Measurements from ENCODE around the gene ARAP2. TPM values are rescaled to one million over a fixed set of nuclear protein-coding genes. Genes with fewer than 3 reads are reported as not detected.

ARAP2 gene
- total RNA-seq, 2 experiments from 2014 or later, result 70.7 to 76.4 TPM

GRCh38 chr4:36159208-36159607 lies 85.1 kb downstream of the ARAP2 start:
- no peak for DNase-seq
- Mint-ChIP-seq H3K9me3 (no peaks in the 10 kb centered on the region), H3K4me3 (no peak overlapping the region), H3K27ac (no peak overlapping the region), H3K36me3 (ENCODE audit: low read depth) (peaks cover 66% of the 10 kb centered on the region), H3K27me3 (no peaks in the 10 kb centered on the region), H3K4me1 (peaks cover 17% of the 10 kb centered on the region)
- POLR2A ChIA-PET, result interaction anchor here (1.7 kb wide), 1 partner anchor 22 kb away, joined by 4 read pairs; no protein-coding TSS in a partner anchor
- CTCF ChIA-PET, result interaction anchor here (0.9 to 1.3 kb wide), 2 partner anchors 10 to 241 kb away, joined by 3 to 4 read pairs; no protein-coding TSS in a partner anchor

GRCh38 chr4:36152735-36153134 lies 91.6 kb downstream of the ARAP2 start:
- POLR2A ChIA-PET, result no interaction called here
- H3K9me3 Mint-ChIP-seq, result no peaks in the 10 kb centered on the region
- H3K27ac Mint-ChIP-seq, result no peak overlapping the region
- CTCF ChIA-PET, result no interaction called here
- H3K4me3 Mint-ChIP-seq, result no peak overlapping the region
- no peaks in the 10 kb centered on the region for H3K4me1 Mint-ChIP-seq
- H3K27me3 Mint-ChIP-seq, result no peaks in the 10 kb centered on the region
- no peak for DNase-seq
- peaks cover 50% of the 10 kb centered on the region for H3K36me3 Mint-ChIP-seq (ENCODE audit: low read depth)

GRCh38 chr4:36142504-36142903 lies 101.8 kb downstream of the ARAP2 start:
- H3K4me1 Mint-ChIP-seq, result no peaks in the 10 kb centered on the region

GRCh38 chr4:36141186-36141585 lies 103.1 kb downstream of the ARAP2 start:
- Mint-ChIP-seq H3K36me3 (ENCODE audit: low read depth) (peaks cover 53% of the 10 kb centered on the region), H3K4me1 (no peaks in the 10 kb centered on the region), H3K27me3 (no peaks in the 10 kb centered on the region), H3K27ac (no peak overlapping the region), H3K4me3 (no peak overlapping the region), H3K9me3 (no peaks in the 10 kb centered on the region)
- no peak for DNase-seq
- CTCF ChIA-PET, result no interaction called here
- POLR2A ChIA-PET, result interaction anchor here (1.1 kb wide), 1 partner anchor 103 kb away, joined by 3 read pairs; the partner anchor contains the start of gene ARAP2

More at GRCh38 chr4:36142504-36142903, 101.8 kb downstream of the ARAP2 start:
- ChIA-PET CTCF (no interaction called here), POLR2A (interaction anchor here (1.1 kb wide), 1 partner anchor 102 kb away, joined by 3 read pairs; the partner anchor contains the start of gene ARAP2)
- DNase-seq, result no peak
- peaks cover 61% of the 10 kb centered on the region for H3K36me3 Mint-ChIP-seq (ENCODE audit: low read depth)
- no peaks in the 10 kb centered on the region for H3K27me3 Mint-ChIP-seq
- no peak overlapping the region for H3K4me3 Mint-ChIP-seq
- no peaks in the 10 kb centered on the region for H3K9me3 Mint-ChIP-seq
- no peak overlapping the region for H3K27ac Mint-ChIP-seq

- peaks cover 45% of the 10 kb centered on the region for H3K36me3 Mint-ChIP-seq (ENCODE audit: low read depth)
- DNase-seq, result no peak
- no peak overlapping the region for H3K4me3 Mint-ChIP-seq
- H3K4me1 Mint-ChIP-seq, result no peaks in the 10 kb centered on the region
- ChIA-PET CTCF (no interaction called here), POLR2A (interaction anchor here (1.0 kb wide), 1 partner anchor 41 kb away, joined by 4 read pairs; no protein-coding TSS in a partner anchor)
- no peak overlapping the region for H3K27ac Mint-ChIP-seq
- no peaks in the 10 kb centered on the region for H3K9me3 Mint-ChIP-seq
- no peaks in the 10 kb centered on the region for H3K27me3 Mint-ChIP-seq
Measured at GRCh38 chr4:36140421-36140820, 103.9 kb downstream of the ARAP2 start.

- DNase-seq, result no peak
- Mint-ChIP-seq H3K4me3 (no peak overlapping the region), H3K27me3 (no peaks in the 10 kb centered on the region), H3K9me3 (no peaks in the 10 kb centered on the region), H3K27ac (no peak overlapping the region), H3K36me3 (ENCODE audit: low read depth) (peaks cover 30% of the 10 kb centered on the region), H3K4me1 (no peaks in the 10 kb centered on the region)
- ChIA-PET POLR2A (no interaction called here), CTCF (no interaction called here)
Measured at GRCh38 chr4:36138220-36138619, 106.1 kb downstream of the ARAP2 start.

- ChIA-PET POLR2A (no interaction called here), CTCF (no interaction called here)
- DNase-seq, result no peak
- no peaks in the 10 kb centered on the region for H3K9me3 Mint-ChIP-seq
- H3K27me3 Mint-ChIP-seq, result no peaks in the 10 kb centered on the region
- no peak overlapping the region for H3K4me3 Mint-ChIP-seq
- no peak overlapping the region for H3K27ac Mint-ChIP-seq
- H3K4me1 Mint-ChIP-seq, result no peaks in the 10 kb centered on the region
- H3K36me3 Mint-ChIP-seq (ENCODE audit: low read depth), result peaks cover 23% of the 10 kb centered on the region
Measured at GRCh38 chr4:36137336-36137735, 107.0 kb downstream of the ARAP2 start.

- peaks cover 28% of the 10 kb centered on the region for H3K36me3 Mint-ChIP-seq (ENCODE audit: low read depth)
- H3K27me3 Mint-ChIP-seq, result no peaks in the 10 kb centered on the region
- no peaks in the 10 kb centered on the region for H3K9me3 Mint-ChIP-seq
- no peak overlapping the region for H3K27ac Mint-ChIP-seq
- CTCF ChIA-PET, result no interaction called here
- no peak for DNase-seq
- peaks cover 12% of the 10 kb centered on the region for H3K4me1 Mint-ChIP-seq
- POLR2A ChIA-PET, result no interaction called here
- no peak overlapping the region for H3K4me3 Mint-ChIP-seq
Measured at GRCh38 chr4:36133658-36134057, 110.7 kb downstream of the ARAP2 start.

- Mint-ChIP-seq H3K36me3 (ENCODE audit: low read depth) (peaks cover 25% of the 10 kb centered on the region), H3K9me3 (no peaks in the 10 kb centered on the region), H3K27me3 (no peaks in the 10 kb centered on the region), H3K27ac (no peak overlapping the region), H3K4me3 (no peak overlapping the region), H3K4me1 (peaks cover 12% of the 10 kb centered on the region)
- ChIA-PET POLR2A (no interaction called here), CTCF (no interaction called here)
- no peak for DNase-seq
Measured at GRCh38 chr4:36133086-36133485, 111.2 kb downstream of the ARAP2 start.

- no peaks in the 10 kb centered on the region for H3K9me3 Mint-ChIP-seq
- H3K27me3 Mint-ChIP-seq, result no peaks in the 10 kb centered on the region
- H3K4me3 Mint-ChIP-seq, result no peak overlapping the region
- H3K4me1 Mint-ChIP-seq, result peaks cover 12% of the 10 kb centered on the region
- no peak overlapping the region for H3K27ac Mint-ChIP-seq
- DNase-seq, result no peak
- POLR2A ChIA-PET, result no interaction called here
- H3K36me3 Mint-ChIP-seq (ENCODE audit: low read depth), result peaks cover 21% of the 10 kb centered on the region
- CTCF ChIA-PET, result no interaction called here
Measured at GRCh38 chr4:36130641-36131040, 113.7 kb downstream of the ARAP2 start.

GRCh38 chr4:36128689-36129088 lies 115.6 kb downstream of the ARAP2 start:
- H3K27ac Mint-ChIP-seq, result peak overlapping the region; percentile 16
- POLR2A ChIA-PET, result no interaction called here
- H3K9me3 Mint-ChIP-seq, result no peaks in the 10 kb centered on the region

GRCh38 chr4:36123906-36124305 lies 120.4 kb downstream of the ARAP2 start:
- no peak overlapping the region for H3K27ac Mint-ChIP-seq
- no peak for DNase-seq
- no peaks in the 10 kb centered on the region for H3K9me3 Mint-ChIP-seq
- peaks cover 2% of the 10 kb centered on the region for H3K4me1 Mint-ChIP-seq
- ChIA-PET POLR2A (no interaction called here), CTCF (no interaction called here)
- no peak overlapping the region for H3K4me3 Mint-ChIP-seq
- H3K36me3 Mint-ChIP-seq (ENCODE audit: low read depth), result peaks cover 47% of the 10 kb centered on the region
- H3K27me3 Mint-ChIP-seq, result no peaks in the 10 kb centered on the region

More at GRCh38 chr4:36128689-36129088, 115.6 kb downstream of the ARAP2 start:
- H3K4me3 Mint-ChIP-seq, result no peak overlapping the region
- DNase-seq, result no peak
- H3K27me3 Mint-ChIP-seq, result no peaks in the 10 kb centered on the region
- H3K36me3 Mint-ChIP-seq (ENCODE audit: low read depth), result peaks cover 37% of the 10 kb centered on the region
- CTCF ChIA-PET, result no interaction called here
- peaks cover 12% of the 10 kb centered on the region for H3K4me1 Mint-ChIP-seq

GRCh38 chr4:36115312-36115711 lies 129.0 kb downstream of the ARAP2 start:
- CTCF ChIA-PET, result no interaction called here
- Mint-ChIP-seq H3K4me3 (no peak overlapping the region), H3K9me3 (no peaks in the 10 kb centered on the region), H3K27me3 (no peaks in the 10 kb centered on the region), H3K36me3 (ENCODE audit: low read depth) (peaks cover 50% of the 10 kb centered on the region), H3K4me1 (peaks cover 5% of the 10 kb centered on the region), H3K27ac (no peak overlapping the region)
- DNase-seq, result no peak
- POLR2A ChIA-PET, result no interaction called here

GRCh38 chr4:36111172-36111571 lies 133.1 kb downstream of the ARAP2 start:
- DNase-seq, result no peak
- CTCF ChIA-PET, result no interaction called here
- Mint-ChIP-seq H3K27me3 (no peaks in the 10 kb centered on the region), H3K9me3 (no peaks in the 10 kb centered on the region), H3K36me3 (ENCODE audit: low read depth) (peaks cover 31% of the 10 kb centered on the region), H3K27ac (no peak overlapping the region), H3K4me3 (no peak overlapping the region), H3K4me1 (peaks cover 5% of the 10 kb centered on the region)
- POLR2A ChIA-PET, result no interaction called here

Data from activated CD4-positive, alpha-beta memory T cell treated with anti-CD3 and anti-CD28 coated beads, Interleukin-2, amount 10 ng/mL, durations not matched to agents 7 days and 5 days (primary cell).